Keratinocyte (primary cell): ENCODE measurements around the gene SYT1. TPM values are rescaled to one million over a fixed set of nuclear protein-coding genes. Genes with fewer than 3 reads are reported as not detected.

Source experiments
- DNase-seq: peaks from one replicate; pipeline ENCODE4 v3.0.0-alpha.2; 2011; ENCODE audit warnings: low read depth, missing footprints, low spot score
- FAIRE-seq: peaks from 2 replicates; lab custom pipeline; 2011; peaks lifted over from hg19 to GRCh38; lab: Jason Lieb, UNC
- H2AFZ ChIP-seq: 2 replicates; pipeline ENCODE4 v1.6.0; 2012; ENCODE audit warnings: low read length, control low read depth, inconsistent platforms; ENCODE audit not compliant: control insufficient read depth
- H3K27ac ChIP-seq: 2 replicates; pipeline ENCODE4 v1.5.1; 2011; ENCODE audit warnings: low read length; ENCODE audit not compliant: control insufficient read depth, insufficient read depth
- H3K27me3 ChIP-seq: 3 replicates; pipeline ENCODE4 v1.6.0; 2011; ENCODE audit warnings: low read length; ENCODE audit not compliant: control insufficient read depth, insufficient read depth; ENCODE audit errors: extremely low read depth
- H3K36me3 ChIP-seq, 2 experiments: 2 replicates in 1 of 2; 3 replicates in 1 of 2; pipeline ENCODE4 v1.5.1; 2011; ENCODE audit warnings: low read length in 2 of 2, mild to moderate bottlenecking in 1 of 2; ENCODE audit not compliant: control insufficient read depth in 2 of 2, insufficient read depth in 2 of 2; ENCODE audit errors: extremely low read depth in 1 of 2
- H3K4me1 ChIP-seq: 3 replicates; pipeline ENCODE4 v1.5.1; 2011; ENCODE audit warnings: low read length; ENCODE audit not compliant: control insufficient read depth, insufficient read depth; ENCODE audit errors: extremely low read depth
- H3K4me2 ChIP-seq: 3 replicates; pipeline ENCODE4 v1.6.0; 2011; ENCODE audit warnings: low read depth, low read length; ENCODE audit not compliant: control insufficient read depth, insufficient read depth; ENCODE audit errors: extremely low read depth
- H3K4me3 ChIP-seq, 3 experiments: fragments of 200-600 bp in 1 of 3; sonication (generic) in 1 of 3; 2 replicates in 2 of 3; 3 replicates in 1 of 3; pipeline ENCODE4 v1.5.1; 2011 to 2016; ENCODE audit warnings: low read length in 3 of 3, mild to moderate bottlenecking in 3 of 3, control low read depth in 2 of 3, inconsistent platforms in 1 of 3, low read depth in 1 of 3, mixed read lengths in 1 of 3, mixed run types in 1 of 3, moderate library complexity in 1 of 3; ENCODE audit not compliant: control insufficient read depth in 2 of 3, insufficient read depth in 2 of 3; ENCODE audit errors: extremely low read depth in 1 of 3
- H3K79me2 ChIP-seq: 2 replicates; pipeline ENCODE4 v1.6.0; 2012; ENCODE audit warnings: low read length; ENCODE audit not compliant: control insufficient read depth, insufficient read depth
- H3K9ac ChIP-seq: 3 replicates; pipeline ENCODE4 v1.6.0; 2011; ENCODE audit warnings: low read length; ENCODE audit not compliant: control insufficient read depth, insufficient read depth; ENCODE audit errors: extremely low read depth
- H3K9me1 ChIP-seq: 3 replicates; pipeline ENCODE4 v1.6.0; 2011; ENCODE audit warnings: low read length; ENCODE audit not compliant: control insufficient read depth, insufficient read depth; ENCODE audit errors: extremely low read depth
- H3K9me3 ChIP-seq: 2 replicates; pipeline ENCODE4 v1.5.1; 2012; ENCODE audit warnings: low read depth, low read length; ENCODE audit not compliant: control insufficient read depth
- H4K20me1 ChIP-seq: 3 replicates; pipeline ENCODE4 v1.6.0; 2011; ENCODE audit warnings: low read length; ENCODE audit not compliant: control insufficient read depth, insufficient read depth; ENCODE audit errors: extremely low read depth
- EZH2 ChIP-seq: IDR thresholded peaks from one replicate; pipeline ENCODE4 v1.6.1; 2012; ENCODE audit warnings: inconsistent platforms, mild to moderate bottlenecking, low read length, moderate library complexity
- dilution Hi-C: fragments of 300-500 bp; cut with MboI; formaldehyde crosslinking; loops from one replicate; pipeline ENCODE4 v1.7.0; 2020; ENCODE audit warnings: low sequenced_read_pairs; ENCODE audit not compliant: extremely low pct_ligation_motif_present
- polyA plus RNA-seq, 5 experiments: library from polyadenylated mRNA; depleted of rRNA in 3 of 5; stranded (reverse) in 3 of 5; stranded (forward) in 1 of 5; unstranded in 1 of 5; fragments of >200 nt; gene quantifications; 1 replicate in 1 of 5; 2 replicates in 3 of 5; 3 replicates in 1 of 5; pipeline versions ENCODE4 v1.2.1 to v1.2.3, GENCODE V29; 2011 to 2012; ENCODE audit warnings: missing spikeins in 2 of 5, low read depth in 1 of 5, low replicate concordance in 1 of 5
- TF ChIP-seq, protein P1 (sequence below), 3 experiments: IDR thresholded peaks in 1 of 3; conservative IDR thresholded peaks in 1 of 3; optimal IDR thresholded peaks in 1 of 3; 2 replicates in 2 of 3; 3 replicates in 1 of 3; pipeline versions ENCODE3 to v1.5.1; 2011; ENCODE audit warnings: low read length in 3 of 3, mild to moderate bottlenecking in 3 of 3, moderate library complexity in 2 of 3, control low read depth in 1 of 3, inconsistent platforms in 1 of 3; ENCODE audit not compliant: insufficient read depth in 2 of 3; ENCODE audit errors: extremely low read depth in 1 of 3

SYT1 gene
- polyA plus RNA-seq, 1 donor (not counting 4 experiments of a cell fraction or from before 2014, with no cell fraction given), result 6.1 TPM

DNA sequence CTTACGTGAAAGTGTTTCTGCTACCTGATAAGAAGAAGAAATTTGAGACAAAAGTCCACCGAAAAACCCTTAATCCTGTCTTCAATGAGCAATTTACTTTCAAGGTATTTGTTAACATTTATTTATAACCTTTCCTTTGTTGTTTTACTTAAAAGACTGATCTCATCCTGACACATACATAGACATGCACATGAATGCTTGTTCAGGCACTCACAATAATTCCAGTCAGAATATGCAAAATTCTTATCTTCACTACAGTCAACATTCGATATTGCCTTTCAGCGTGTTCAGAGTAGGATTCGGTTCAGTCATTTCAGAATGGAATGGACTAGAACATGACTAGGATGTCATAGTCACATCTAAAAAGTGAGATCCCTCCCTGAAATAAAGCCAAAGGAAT lies 431.6 kb downstream of the SYT1 start:
- Histone ChIP-seq H3K27ac (no peak overlapping the region), H3K4me2 (no peak overlapping the region), H2AFZ (no peak overlapping the region), H3K4me1 (no peaks in the 10 kb centered on the region), H3K4me3 (no peak overlapping the region), H3K27me3 (no peaks in the 10 kb centered on the region), H3K36me3 (no peaks in the 10 kb centered on the region), H3K9me3 (no peaks in the 10 kb centered on the region), H3K9ac (no peak overlapping the region), H3K79me2 (no peaks in the 10 kb centered on the region), H4K20me1 (no peaks in the 10 kb centered on the region), H3K9me1 (no peaks in the 10 kb centered on the region)
- dilution Hi-C loops, result no loop called here
- DNase-seq (no peak), FAIRE-seq (no peak)
- TF ChIP-seq, protein P1, sequence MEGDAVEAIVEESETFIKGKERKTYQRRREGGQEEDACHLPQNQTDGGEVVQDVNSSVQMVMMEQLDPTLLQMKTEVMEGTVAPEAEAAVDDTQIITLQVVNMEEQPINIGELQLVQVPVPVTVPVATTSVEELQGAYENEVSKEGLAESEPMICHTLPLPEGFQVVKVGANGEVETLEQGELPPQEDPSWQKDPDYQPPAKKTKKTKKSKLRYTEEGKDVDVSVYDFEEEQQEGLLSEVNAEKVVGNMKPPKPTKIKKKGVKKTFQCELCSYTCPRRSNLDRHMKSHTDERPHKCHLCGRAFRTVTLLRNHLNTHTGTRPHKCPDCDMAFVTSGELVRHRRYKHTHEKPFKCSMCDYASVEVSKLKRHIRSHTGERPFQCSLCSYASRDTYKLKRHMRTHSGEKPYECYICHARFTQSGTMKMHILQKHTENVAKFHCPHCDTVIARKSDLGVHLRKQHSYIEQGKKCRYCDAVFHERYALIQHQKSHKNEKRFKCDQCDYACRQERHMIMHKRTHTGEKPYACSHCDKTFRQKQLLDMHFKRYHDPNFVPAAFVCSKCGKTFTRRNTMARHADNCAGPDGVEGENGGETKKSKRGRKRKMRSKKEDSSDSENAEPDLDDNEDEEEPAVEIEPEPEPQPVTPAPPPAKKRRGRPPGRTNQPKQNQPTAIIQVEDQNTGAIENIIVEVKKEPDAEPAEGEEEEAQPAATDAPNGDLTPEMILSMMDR (optimal IDR thresholded peaks at IDR 0.05 in 1 of 3, IDR thresholded peaks at IDR 0.05 in 1 of 3, conservative IDR thresholded peaks at IDR 0.05 in 1 of 3; ENCODE audit: extremely low read depth in 1 of 3, insufficient read depth in 2 of 3, low read length in 3 of 3), result no peak
- TF ChIP-seq EZH2, result no peak

- FAIRE-seq, result no peak
- H3K9ac ChIP-seq, result no peak overlapping the region
- dilution Hi-C loops, result no loop called here
- H2AFZ ChIP-seq, result no peak overlapping the region
- no peaks in the 10 kb centered on the region for H4K20me1 ChIP-seq
- H3K9me3 ChIP-seq, result no peaks in the 10 kb centered on the region
- no peak overlapping the region for H3K4me3 ChIP-seq
- no peak for DNase-seq
- no peaks in the 10 kb centered on the region for H3K4me1 ChIP-seq
- H3K27ac ChIP-seq, result no peak overlapping the region
- H3K4me2 ChIP-seq, result no peak overlapping the region
- TF ChIP-seq, protein P1 (optimal IDR thresholded peaks at IDR 0.05 in 1 of 3, IDR thresholded peaks at IDR 0.05 in 1 of 3, conservative IDR thresholded peaks at IDR 0.05 in 1 of 3; ENCODE audit: extremely low read depth in 1 of 3, insufficient read depth in 2 of 3, low read length in 3 of 3), result no peak
- no peak for TF ChIP-seq EZH2
- H3K27me3 ChIP-seq, result no peaks in the 10 kb centered on the region
- H3K9me1 ChIP-seq, result no peaks in the 10 kb centered on the region
- no peaks in the 10 kb centered on the region for H3K79me2 ChIP-seq
- no peaks in the 10 kb centered on the region for H3K36me3 ChIP-seq
Observed at GRCh38 chr12:79296871-79297270, 432.3 kb downstream of the SYT1 start.
